Mammary epithelial cell (primary cell): ENCODE measurements around the gene POLE2.

Source experiments
- CTCF ChIP-seq, 2 donors: IDR thresholded peaks in 1 of 2; conservative IDR thresholded peaks in 1 of 2; 2 replicates each; pipeline ENCODE4 v1.5.1; 2011 to 2012; ENCODE audit warnings: inconsistent platforms in 2 of 2, low read length in 2 of 2, mild to moderate bottlenecking in 2 of 2, control low read depth in 1 of 2, low read depth in 1 of 2; ENCODE audit not compliant: insufficient read depth in 1 of 2; ENCODE audit errors: extremely low read depth in 1 of 2
- EZH2 ChIP-seq: IDR thresholded peaks from 2 replicates; pipeline ENCODE4 v1.6.1; 2012; ENCODE audit warnings: low read length, inconsistent platforms, borderline replicate concordance

DNA sequence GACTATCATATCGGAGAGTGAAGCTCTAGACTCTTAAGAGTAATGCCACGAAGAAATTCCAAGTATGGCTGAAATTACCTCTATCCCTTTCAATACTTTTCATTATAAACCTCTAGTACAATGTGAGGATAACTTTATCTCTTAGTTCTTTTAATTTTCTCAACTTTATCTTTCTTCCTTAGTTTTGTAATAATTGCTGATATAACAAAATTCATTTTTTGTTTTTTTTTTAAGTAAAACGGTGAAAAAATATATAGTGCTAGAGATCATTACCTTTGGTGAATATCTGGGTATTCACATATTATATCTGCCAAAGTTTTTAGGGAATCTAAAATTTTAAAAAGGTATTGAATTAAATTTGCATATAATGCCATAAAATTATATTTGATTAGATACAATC, 33.5 kb downstream of the POLE2 start:
- TF ChIP-seq CTCF (conservative IDR thresholded peaks at IDR 0.05 in 1 of 2, IDR thresholded peaks at IDR 0.05 in 1 of 2; ENCODE audit: extremely low read depth in 1 of 2, insufficient read depth in 1 of 2, low read depth in 1 of 2, low read length in 2 of 2) = no peak
- no peak for TF ChIP-seq EZH2
